SK-N-SH (cell line): ENCODE results near the gene EDDM13. TPM values are rescaled to one million over a fixed set of nuclear protein-coding genes. Genes with fewer than 3 reads are reported as not detected.
"Not testable (repeated sequence)": the region's sequence is repeated elsewhere in the genome, so short reads cannot be mapped to it uniquely, and the experiment has no call there.

Experiments used
- CTCF ChIA-PET: fragments of 300-600, 350-600 bp; formaldehyde crosslinking; extraction: SDS; loops from one replicate; lab custom pipeline; 2021; lab: Yijun Ruan, JAX
- POLR2A ChIA-PET: fragments of 350-600 bp; sonication (Branson Sonifier 250); formaldehyde crosslinking; extraction: SDS; loops from one replicate; lab custom pipeline; 2020; ENCODE audit warnings: antibody characterized with exemption, inconsistent platforms; lab: Yijun Ruan, JAX
- DNase-seq: peaks from one replicate; pipeline ENCODE4 v3.0.0; 2012
- H2AFZ ChIP-seq: fragments of 200-600 bp; sonication (generic); 2 replicates; pipeline ENCODE4 v1.8.1; 2016; ENCODE audit warnings: antibody characterized with exemption, mild to moderate bottlenecking, low read depth
- H3F3A ChIP-seq: fragments of 200-600 bp; sonication (generic); replicated peaks from 2 replicates; pipeline ENCODE3; 2016; ENCODE audit warnings: antibody characterized with exemption, mild to moderate bottlenecking; ENCODE audit not compliant: insufficient read depth
- H3K27ac ChIP-seq, 2 experiments: fragments of 200-500 bp in 1 of 2; fragments of 200-600 bp in 1 of 2; sonication (Bioruptor generic) in 1 of 2; sonication (generic), shearing (Covaris generic) in 1 of 2; 2 replicates each; pipeline versions ENCODE4 v1.5.1 to v1.6.1; 2014 to 2016; ENCODE audit warnings: low read depth in 2 of 2, inconsistent platforms in 1 of 2, low read length in 1 of 2, mild to moderate bottlenecking in 1 of 2, mixed read lengths in 1 of 2
- H3K27me3 ChIP-seq: fragments of 200-600 bp; sonication (generic), shearing (Covaris generic); 2 replicates; pipeline ENCODE4 v1.6.1; 2016; ENCODE audit warnings: mixed run types; ENCODE audit not compliant: insufficient read depth
- H3K36me3 ChIP-seq, 2 experiments: fragments of 200-500 bp in 1 of 2; fragments of 200-600 bp in 1 of 2; sonication (Bioruptor generic) in 1 of 2; sonication (generic) in 1 of 2; replicated peaks in 1 of 2; 2 replicates each; pipeline versions ENCODE3 to v1.5.1; 2014 to 2016; ENCODE audit warnings: low read length in 1 of 2, mild to moderate bottlenecking in 1 of 2; ENCODE audit not compliant: insufficient read depth in 2 of 2, control insufficient read depth in 1 of 2
- H3K4me1 ChIP-seq, 2 experiments: fragments of 200-500 bp in 1 of 2; fragments of 200-600 bp in 1 of 2; sonication (Bioruptor generic) in 1 of 2; sonication (generic), shearing (Covaris generic) in 1 of 2; 2 replicates each; pipeline versions ENCODE4 v1.5.1 to v1.6.1; 2014 to 2016; ENCODE audit warnings: low read depth in 1 of 2, low read length in 1 of 2, mixed run types in 1 of 2; ENCODE audit not compliant: insufficient read depth in 2 of 2, control insufficient read depth in 1 of 2
- H3K4me2 ChIP-seq: fragments of 200-600 bp; sonication (generic), shearing (Covaris generic); 2 replicates; pipeline ENCODE4 v1.6.1; 2017; ENCODE audit warnings: mixed run types
- H3K4me3 ChIP-seq, 2 experiments: fragments of 200-500 bp in 1 of 2; fragments of 200-600 bp in 1 of 2; sonication (Bioruptor generic) in 1 of 2; sonication (generic), shearing (Covaris generic) in 1 of 2; 2 replicates each; pipeline versions ENCODE4 v1.5.1 to v1.8.1; 2014 to 2016; ENCODE audit warnings: low read depth in 2 of 2, inconsistent platforms in 1 of 2, low read length in 1 of 2, mild to moderate bottlenecking in 1 of 2, mixed read lengths in 1 of 2, moderate library complexity in 1 of 2
- H3K79me2 ChIP-seq: fragments of 200-600 bp; sonication (generic); 2 replicates; pipeline ENCODE4 v1.8.1; 2017; ENCODE audit warnings: mild to moderate bottlenecking; ENCODE audit not compliant: insufficient read depth
- H3K9ac ChIP-seq: fragments of 200-600 bp; sonication (generic); 2 replicates; pipeline ENCODE4 v1.6.1; 2017; ENCODE audit warnings: mixed run types
- H3K9me2 ChIP-seq: fragments of 200-600 bp; sonication (generic); 2 replicates; pipeline ENCODE4 v1.6.1; 2017; ENCODE audit warnings: mixed run types
- H3K9me3 ChIP-seq: fragments of 200-600 bp; sonication (generic); 2 replicates; pipeline ENCODE4 v1.6.1; 2017; ENCODE audit warnings: mixed run types, mild to moderate bottlenecking, moderate library complexity
- H4K20me1 ChIP-seq: fragments of 200-600 bp; sonication (generic); 2 replicates; pipeline ENCODE4 v1.6.1; 2017; ENCODE audit warnings: mild to moderate bottlenecking, mixed run types; ENCODE audit not compliant: insufficient read depth
- ELF1 ChIP-seq: IDR thresholded peaks from 2 replicates; pipeline ENCODE4 v1.4.0; 2012
- EP300 ChIP-seq, 2 experiments: IDR thresholded peaks; 2 replicates each; pipeline versions ENCODE4 v1.4.0 to v1.6.1; 2012; ENCODE audit warnings: borderline replicate concordance in 1 of 2, low read depth in 1 of 2, low read length in 1 of 2
- EZH2phosphoT487 ChIP-seq: fragments of 200-600 bp; sonication (generic); IDR thresholded peaks from 2 replicates; pipeline ENCODE4 v1.6.1; 2017; ENCODE audit warnings: low read depth, mixed run types, mild to moderate bottlenecking, antibody characterized with exemption, moderate library complexity, borderline replicate concordance
- FOXM1 ChIP-seq: IDR thresholded peaks from 2 replicates; pipeline ENCODE4 v1.4.0; 2012; ENCODE audit warnings: low read depth, mild to moderate bottlenecking
- IRF3 ChIP-seq: fragments of 150-350 bp; IDR thresholded peaks from 2 replicates; pipeline ENCODE4 v1.6.1; 2016; ENCODE audit warnings: mild to moderate bottlenecking, low read depth, low read length
- MAX ChIP-seq: IDR thresholded peaks from 2 replicates; pipeline ENCODE4 v1.4.0; 2012; ENCODE audit warnings: low read depth
- NRF1 ChIP-seq: IDR thresholded peaks from 2 replicates; pipeline ENCODE4 v1.6.1; 2012; ENCODE audit warnings: low read depth, mild to moderate bottlenecking, low read length
- RAD21 ChIP-seq: IDR thresholded peaks from 2 replicates; pipeline ENCODE4 v1.6.1; 2012; ENCODE audit warnings: mild to moderate bottlenecking, low read length
- SMC3 ChIP-seq: IDR thresholded peaks from 2 replicates; pipeline ENCODE4 v1.6.1; 2012; ENCODE audit warnings: low read depth, low read length, improper control_type of control experiment
- TAF1 ChIP-seq: IDR thresholded peaks from 2 replicates; pipeline ENCODE4 v1.6.1; 2012; ENCODE audit warnings: low read depth, mild to moderate bottlenecking, low read length, moderate library complexity, borderline replicate concordance
- YY1 ChIP-seq: IDR thresholded peaks from 2 replicates; pipeline ENCODE4 v1.4.0; 2012; ENCODE audit warnings: low read depth, mild to moderate bottlenecking
- WGBS: methylation state at CpG from one replicate; pipeline ENCODE4 v1.1.6; 2017; ENCODE audit warnings: low lambda C conversion rate; 5-methylcytosine and 5-hydroxymethylcytosine counted together
- polyA plus RNA-seq, 3 experiments: library from polyadenylated mRNA; depleted of rRNA; stranded (reverse); fragments of >200 nt; gene quantifications; 2 replicates each; pipeline ENCODE4 v1.2.3, GENCODE V29; 2012
- TF ChIP-seq, protein P1 (sequence below): fragments of 200-600 bp; sonication (generic); IDR thresholded peaks from 2 replicates; pipeline ENCODE4 v1.6.1; 2017; ENCODE audit warnings: antibody characterized with exemption, mild to moderate bottlenecking, moderate library complexity

EDDM13 gene
- polyA plus RNA-seq, 1 of the 3 experiments (the other 2 are of a cell fraction): not detected

DNA sequence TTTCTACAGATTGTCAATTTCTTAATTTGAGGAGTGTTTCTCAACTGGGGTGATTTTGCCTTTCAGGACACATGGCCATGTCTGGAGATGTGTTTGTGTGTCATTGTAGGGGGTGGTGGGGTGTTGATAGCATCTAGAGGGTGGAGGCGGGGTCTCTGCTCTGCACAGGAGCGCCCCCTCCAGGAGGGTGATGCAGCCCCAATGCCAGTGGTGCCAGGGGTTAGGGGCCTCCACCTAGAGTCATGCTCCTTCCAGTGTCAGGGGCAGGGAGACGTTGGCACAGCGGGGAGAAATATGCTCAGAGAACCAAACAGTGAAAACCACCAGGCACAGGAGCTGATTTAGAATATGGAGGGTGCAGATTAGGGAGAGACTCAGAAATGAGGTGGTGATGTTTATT, 26.8 kb upstream of the EDDM13 start:
- H3K4me1 ChIP-seq, POLR2A ChIA-PET, DNase-seq, H3K79me2 ChIP-seq, H3K9ac ChIP-seq, H4K20me1 ChIP-seq, H3K4me3 ChIP-seq, H3K36me3 ChIP-seq, CTCF ChIA-PET, H3K27me3 ChIP-seq, H3K9me3 ChIP-seq, H3K9me2 ChIP-seq, H3F3A ChIP-seq: not testable (repeated sequence)
- peak overlapping the region; percentile 78; the same call in 1 of the 2 replicates for H2AFZ ChIP-seq
- peak overlapping the region in 1 of 2 experiments; percentile 66; a peak in 2 of 4 replicates for H3K27ac ChIP-seq
- H3K4me2 ChIP-seq: peak overlapping the region; percentile 67
- TF ChIP-seq, protein P1, sequence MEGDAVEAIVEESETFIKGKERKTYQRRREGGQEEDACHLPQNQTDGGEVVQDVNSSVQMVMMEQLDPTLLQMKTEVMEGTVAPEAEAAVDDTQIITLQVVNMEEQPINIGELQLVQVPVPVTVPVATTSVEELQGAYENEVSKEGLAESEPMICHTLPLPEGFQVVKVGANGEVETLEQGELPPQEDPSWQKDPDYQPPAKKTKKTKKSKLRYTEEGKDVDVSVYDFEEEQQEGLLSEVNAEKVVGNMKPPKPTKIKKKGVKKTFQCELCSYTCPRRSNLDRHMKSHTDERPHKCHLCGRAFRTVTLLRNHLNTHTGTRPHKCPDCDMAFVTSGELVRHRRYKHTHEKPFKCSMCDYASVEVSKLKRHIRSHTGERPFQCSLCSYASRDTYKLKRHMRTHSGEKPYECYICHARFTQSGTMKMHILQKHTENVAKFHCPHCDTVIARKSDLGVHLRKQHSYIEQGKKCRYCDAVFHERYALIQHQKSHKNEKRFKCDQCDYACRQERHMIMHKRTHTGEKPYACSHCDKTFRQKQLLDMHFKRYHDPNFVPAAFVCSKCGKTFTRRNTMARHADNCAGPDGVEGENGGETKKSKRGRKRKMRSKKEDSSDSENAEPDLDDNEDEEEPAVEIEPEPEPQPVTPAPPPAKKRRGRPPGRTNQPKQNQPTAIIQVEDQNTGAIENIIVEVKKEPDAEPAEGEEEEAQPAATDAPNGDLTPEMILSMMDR: peak; percentile 36; the same call in 1 of the 2 replicates
- 68% methylated on average over 4 of the region's 4 CpGs for WGBS

DNA sequence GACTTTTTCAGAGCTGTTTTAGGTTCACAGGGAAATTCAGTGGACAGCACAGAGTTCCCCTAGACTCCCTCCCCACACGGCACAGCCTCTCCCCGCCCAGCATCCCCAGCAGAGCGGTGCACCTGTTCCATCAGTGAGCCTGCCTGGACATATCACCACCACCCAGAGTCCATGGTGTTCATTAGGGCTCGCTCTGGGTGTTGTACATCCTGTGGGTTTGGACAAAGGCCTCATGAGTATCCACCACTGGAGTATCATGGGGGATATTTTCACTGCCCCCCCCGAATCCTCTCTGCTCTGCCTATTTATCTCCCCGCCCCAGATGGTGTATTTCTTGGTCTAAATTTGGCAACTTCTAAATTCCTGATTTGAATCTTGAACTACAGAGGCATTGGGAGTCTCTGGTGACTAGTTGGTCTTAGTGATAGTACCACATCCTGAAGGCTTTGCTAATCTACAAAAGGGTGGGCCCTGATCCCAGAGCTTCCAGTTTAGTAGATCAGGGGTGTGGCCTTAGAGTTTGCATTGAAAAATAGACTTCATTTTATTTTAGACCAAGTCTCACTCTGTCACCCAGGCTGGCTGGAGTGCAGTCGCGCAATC, 23.7 kb upstream of the EDDM13 start:
- POLR2A ChIA-PET, DNase-seq, H3K79me2 ChIP-seq, H2AFZ ChIP-seq, H3K36me3 ChIP-seq, H3F3A ChIP-seq, H3K27me3 ChIP-seq, H3K4me3 ChIP-seq, H3K4me1 ChIP-seq, H3K9ac ChIP-seq, H4K20me1 ChIP-seq, H3K9me2 ChIP-seq, H3K27ac ChIP-seq, H3K4me2 ChIP-seq, H3K9me3 ChIP-seq: not testable (repeated sequence)
- WGBS: 90% methylated on average over 8 of the region's 8 CpGs
- CTCF ChIA-PET: interaction anchor here (1.0 to 11.0 kb wide), 4 partner anchors 16 to 173 kb away, joined by 3 to 200 read pairs (median 4); no protein-coding TSS in a partner anchor

- peak; percentile 74 for DNase-seq
- POLR2A ChIA-PET: interaction anchor here (0.5 to 0.6 kb wide), 2 partner anchors 107 to 173 kb away, joined by 4 read pairs; no protein-coding TSS in a partner anchor
- TF ChIP-seq MAX (0 out of 2 replicates have a peak, but pooled peaks have one; percentile 23), TAF1 (no peak), YY1 (peak; percentile 91), SMC3 (peak; percentile 54), IRF3 (no peak), EZH2phosphoT487 (no peak), FOXM1 (no peak), EP300 (IDR thresholded peaks at IDR 0.05; ENCODE audit: borderline replicate concordance in 1 of 2, low read depth in 1 of 2, low read length in 1 of 2) (no peak), RAD21 (peak; percentile 56), NRF1 (no peak), ELF1 (no peak)
- TF ChIP-seq, protein P1: peak; percentile 83
These were observed 19.7 kb upstream of the EDDM13 start for GRCh38 chr19:56252699-56253422.

More at GRCh38 chr19:56252699-56253422, 19.7 kb upstream of the EDDM13 start:
- H2AFZ ChIP-seq: peak overlapping the region; percentile 90; the same call in 1 of the 2 replicates
- no peaks in the 10 kb centered on the region for H3K79me2 ChIP-seq
- no peaks in the 10 kb centered on the region for H3F3A ChIP-seq
- H3K27me3 ChIP-seq: no peaks in the 10 kb centered on the region
- H3K9me3 ChIP-seq: no peaks in the 10 kb centered on the region
- peaks cover 0 to 4% of the 10 kb centered on the region in 2 experiments; a peak in 1 of 4 replicates for H3K4me1 ChIP-seq
- H3K9me2 ChIP-seq: no peaks in the 10 kb centered on the region
- peak overlapping the region in 1 of 2 experiments; percentile 28; a peak in 1 of 4 replicates for H3K4me3 ChIP-seq
- H3K9ac ChIP-seq: no peak overlapping the region
- 27% methylated on average over 7 of the region's 10 CpGs for WGBS
- no peak overlapping the region for H3K27ac ChIP-seq
- CTCF ChIA-PET: interaction anchor here (0.6 to 11.0 kb wide), 47 partner anchors 8 to 534 kb away, joined by 3 to 200 read pairs (median 5); partner anchors contain the start of genes EDDM13, GALP and ZSCAN5A
- H3K4me2 ChIP-seq: no peak overlapping the region
- no peaks in the 10 kb centered on the region for H3K36me3 ChIP-seq
- H4K20me1 ChIP-seq: no peaks in the 10 kb centered on the region
